ENCODE results near the gene NBR1.
"Not testable (repeated sequence)": the region's sequence is repeated elsewhere in the genome, so short reads cannot be mapped to it uniquely, and the experiment has no call there.

The NBR1 gene

DNA sequence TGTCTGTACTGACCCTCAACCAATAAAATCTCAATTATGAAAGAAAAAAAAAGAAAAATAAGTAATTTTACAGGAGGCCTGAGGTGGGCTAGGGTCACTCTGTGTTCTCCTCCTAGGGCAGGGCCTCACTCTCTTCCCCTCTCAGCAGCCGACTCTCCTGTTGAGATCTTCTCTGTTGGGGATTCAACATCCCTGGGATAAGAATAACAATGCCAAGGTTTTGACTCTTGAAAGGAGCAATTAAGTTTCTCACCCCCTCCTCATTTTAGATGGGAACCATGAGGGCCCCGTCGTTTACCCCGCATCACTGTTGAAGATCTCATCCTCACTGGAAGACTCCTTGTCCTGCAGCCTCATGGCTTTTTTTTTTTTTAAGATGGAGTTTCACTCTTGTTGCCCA is 24.4 kb upstream of the NBR1 start:
- TF ChIP-seq CTCF (IDR thresholded peaks at IDR 0.05; ENCODE audit: low read depth, low read length), result no peak
- no peak overlapping the region for H3K4me3 ChIP-seq (ENCODE audit: low read depth, low read length)

DNA sequence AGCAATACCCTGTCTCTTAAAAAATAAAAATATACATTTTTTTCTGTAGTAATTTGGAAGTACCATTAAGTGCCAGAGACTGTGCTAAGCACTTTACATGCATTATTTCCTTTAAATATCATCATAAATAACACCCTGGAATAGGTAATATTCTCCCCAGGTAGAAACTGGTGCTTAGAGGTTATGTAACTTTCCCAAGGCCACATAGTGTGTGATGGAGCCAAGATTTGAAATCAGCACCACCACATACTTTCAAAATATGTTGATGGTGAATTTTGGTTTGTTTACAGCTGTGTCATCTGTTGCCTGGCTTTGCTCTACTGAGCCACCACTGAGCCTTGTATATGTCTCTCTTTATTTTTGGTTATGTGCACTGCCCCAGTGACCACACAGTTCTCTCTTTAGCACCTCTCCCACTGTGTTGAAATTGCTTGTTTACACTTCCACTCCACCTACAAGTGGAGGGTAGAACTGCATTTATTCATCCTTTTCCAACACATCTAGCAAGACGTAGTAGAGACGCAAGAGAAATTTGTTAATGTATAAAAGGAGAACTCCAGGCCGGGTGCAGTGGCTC is 19.0 kb upstream of the NBR1 start:
- no peak for TF ChIP-seq CTCF (IDR thresholded peaks at IDR 0.05; ENCODE audit: low read depth, low read length)
- H3K4me3 ChIP-seq (ENCODE audit: low read depth, low read length), result no peak overlapping the region

GRCh38 chr17:43153197-43153835 is 17.7 kb upstream of the NBR1 start:
- not testable (repeated sequence) for H3K4me3 ChIP-seq (ENCODE audit: low read depth, low read length)

- H3K4me3 ChIP-seq (ENCODE audit: low read depth, low read length), result no peak overlapping the region
- TF ChIP-seq CTCF (IDR thresholded peaks at IDR 0.05; ENCODE audit: low read depth, low read length), result no peak
These were observed 15.3 kb upstream of the NBR1 start for GRCh38 chr17:43155666-43156065.

DNA sequence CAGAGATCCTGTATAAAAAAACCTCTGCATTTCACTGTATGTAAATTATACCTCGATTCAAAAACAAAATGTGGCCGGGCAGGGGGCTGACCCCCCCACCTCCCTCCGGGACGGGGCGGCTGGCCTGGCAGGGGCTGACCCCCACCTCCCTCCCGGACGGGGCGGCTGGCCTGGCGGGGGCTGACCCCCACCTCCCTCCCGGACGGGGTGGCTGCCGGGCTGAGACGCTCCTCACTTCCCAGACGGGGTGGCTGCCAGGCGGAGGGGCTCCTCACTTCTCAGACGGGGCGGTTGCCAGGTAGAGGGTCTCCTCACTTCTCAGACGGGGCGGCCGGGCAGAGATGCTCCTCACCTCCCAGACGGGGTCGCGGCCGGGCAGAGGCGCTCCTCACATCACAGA is 11.8 kb upstream of the NBR1 start:
- not testable (repeated sequence) for H3K4me3 ChIP-seq (ENCODE audit: low read depth, low read length)

- H3K4me3 ChIP-seq (ENCODE audit: low read depth, low read length), result not testable (repeated sequence)
These were observed 11.1 kb upstream of the NBR1 start for GRCh38 chr17:43159957-43160356.

DNA sequence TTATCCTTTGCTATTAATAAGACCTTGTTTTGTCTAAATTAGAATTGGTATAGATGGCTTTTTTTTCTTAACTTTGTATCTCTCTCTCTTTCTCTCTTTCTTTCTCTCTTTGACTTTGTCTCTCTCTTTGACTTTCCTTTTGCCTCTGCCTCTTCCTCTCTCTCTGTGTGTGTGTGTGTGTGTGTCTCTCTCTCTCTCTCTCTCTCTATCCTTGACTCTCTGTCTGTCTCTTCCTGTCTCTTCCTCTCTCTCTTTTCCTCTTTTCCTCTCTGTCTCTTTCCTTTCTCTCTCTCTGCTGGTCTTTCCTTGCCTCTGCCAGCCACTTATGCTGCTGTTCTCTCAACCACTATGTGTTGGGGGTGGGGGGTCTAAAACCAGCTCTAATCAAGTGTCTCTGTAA is 5.0 kb upstream of the NBR1 start:
- not testable (repeated sequence) for H3K4me3 ChIP-seq (ENCODE audit: low read depth, low read length)

DNA sequence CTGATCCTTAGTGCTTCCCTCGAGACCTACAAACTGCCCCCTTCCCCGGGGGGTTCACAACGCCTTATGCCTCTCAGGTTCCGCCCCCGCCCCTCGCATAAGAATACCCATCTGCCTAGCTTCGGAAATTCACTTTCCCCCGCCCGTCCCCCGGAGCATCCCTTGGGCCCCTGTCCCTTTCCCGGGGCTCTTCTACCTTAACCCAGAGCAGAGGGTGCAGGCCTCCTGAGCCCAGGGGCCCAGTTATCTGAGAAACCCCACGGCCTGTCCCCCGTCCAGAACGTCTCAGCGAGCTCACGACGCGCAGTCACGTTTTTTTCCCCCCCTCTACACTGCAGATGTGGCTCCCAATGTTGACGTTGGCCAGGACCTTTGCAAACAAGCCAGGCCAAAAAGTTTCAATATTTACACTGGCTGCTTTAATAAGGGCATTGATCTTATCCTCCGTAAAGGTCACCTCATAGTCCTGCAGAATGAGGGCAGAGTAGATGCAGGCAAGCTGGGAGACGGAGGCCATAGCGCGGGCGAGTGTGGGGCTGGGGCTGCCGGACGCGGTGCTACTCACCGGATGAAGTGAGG is 1.4 kb upstream of the NBR1 start:
- H3K4me3 ChIP-seq (ENCODE audit: low read depth, low read length), result peak overlapping the region; percentile 66
- TF ChIP-seq CTCF (IDR thresholded peaks at IDR 0.05; ENCODE audit: low read depth, low read length), result no peak

DNA sequence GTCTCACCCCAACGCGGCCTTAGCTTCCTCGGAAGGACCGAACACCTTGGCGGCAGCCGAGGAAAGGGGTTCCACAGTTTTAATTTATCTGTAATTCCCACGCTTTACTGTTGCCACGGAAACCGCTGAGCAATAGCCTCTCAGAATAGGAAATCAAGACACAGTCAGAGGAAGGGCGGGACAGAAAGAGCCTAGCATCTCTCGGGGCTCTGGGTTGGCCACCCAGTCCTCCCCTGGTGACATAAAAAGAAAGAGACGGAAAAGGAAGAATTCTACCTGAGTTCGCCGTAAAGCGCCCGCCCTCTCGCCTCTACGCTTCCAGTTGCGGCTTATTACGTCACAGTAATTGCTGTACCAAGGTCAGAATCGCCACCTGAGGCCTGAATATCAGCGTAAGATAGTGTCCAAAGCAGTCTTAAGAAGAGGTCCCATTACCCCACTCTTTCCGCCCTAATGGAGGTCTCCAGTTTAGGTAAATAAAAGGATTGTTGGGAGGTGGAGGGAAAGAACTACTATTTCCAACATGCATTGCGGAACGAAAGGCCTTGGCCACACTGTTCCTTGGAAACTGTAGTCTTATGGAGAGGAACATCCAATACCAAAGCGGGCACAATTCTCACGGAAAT is 761 bp upstream of the NBR1 start:
- H3K4me3 ChIP-seq (ENCODE audit: low read depth, low read length), result peak overlapping the region; percentile 66
- TF ChIP-seq CTCF (IDR thresholded peaks at IDR 0.05; ENCODE audit: low read depth, low read length), result no peak

Data from WI38 (cell line).